ENCODE data around the gene RNF144B.

DNA sequence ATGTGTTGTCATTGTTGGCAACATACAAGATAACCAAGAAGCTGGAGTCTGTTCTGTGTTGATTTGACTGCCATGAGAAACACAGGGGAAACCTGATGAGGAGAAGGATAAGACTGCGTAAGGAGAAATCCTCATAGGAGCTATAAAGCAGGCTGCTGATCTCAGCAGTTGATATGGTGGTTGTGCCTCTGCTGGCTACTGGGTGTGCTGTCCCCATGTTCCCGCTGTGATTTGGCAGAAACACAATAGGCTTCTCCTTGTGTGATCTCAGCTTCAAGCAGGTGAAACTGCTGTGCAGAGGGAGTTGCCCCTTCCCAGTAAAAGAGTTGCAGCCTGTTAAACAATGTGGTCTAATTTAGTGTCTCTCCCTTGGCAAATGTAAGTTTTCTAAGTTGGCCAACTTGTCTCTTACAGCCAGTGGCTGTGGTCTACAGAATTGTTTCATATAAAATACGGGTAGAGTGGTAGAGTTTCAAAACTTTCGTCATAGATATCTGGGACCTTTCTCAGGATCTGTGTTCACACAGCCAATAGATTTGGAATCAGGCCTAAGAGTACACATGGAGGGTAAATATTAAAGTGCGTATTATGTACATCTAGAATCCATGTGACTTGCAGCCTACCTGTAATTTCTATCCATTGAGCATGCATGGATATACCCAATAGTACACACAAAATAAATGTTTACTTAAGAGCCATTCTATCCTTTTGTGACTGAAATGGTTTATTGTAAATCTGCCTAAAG, 78.4 kb downstream of the RNF144B start:
- TF ChIP-seq, protein P1, sequence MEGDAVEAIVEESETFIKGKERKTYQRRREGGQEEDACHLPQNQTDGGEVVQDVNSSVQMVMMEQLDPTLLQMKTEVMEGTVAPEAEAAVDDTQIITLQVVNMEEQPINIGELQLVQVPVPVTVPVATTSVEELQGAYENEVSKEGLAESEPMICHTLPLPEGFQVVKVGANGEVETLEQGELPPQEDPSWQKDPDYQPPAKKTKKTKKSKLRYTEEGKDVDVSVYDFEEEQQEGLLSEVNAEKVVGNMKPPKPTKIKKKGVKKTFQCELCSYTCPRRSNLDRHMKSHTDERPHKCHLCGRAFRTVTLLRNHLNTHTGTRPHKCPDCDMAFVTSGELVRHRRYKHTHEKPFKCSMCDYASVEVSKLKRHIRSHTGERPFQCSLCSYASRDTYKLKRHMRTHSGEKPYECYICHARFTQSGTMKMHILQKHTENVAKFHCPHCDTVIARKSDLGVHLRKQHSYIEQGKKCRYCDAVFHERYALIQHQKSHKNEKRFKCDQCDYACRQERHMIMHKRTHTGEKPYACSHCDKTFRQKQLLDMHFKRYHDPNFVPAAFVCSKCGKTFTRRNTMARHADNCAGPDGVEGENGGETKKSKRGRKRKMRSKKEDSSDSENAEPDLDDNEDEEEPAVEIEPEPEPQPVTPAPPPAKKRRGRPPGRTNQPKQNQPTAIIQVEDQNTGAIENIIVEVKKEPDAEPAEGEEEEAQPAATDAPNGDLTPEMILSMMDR (IDR thresholded peaks at IDR 0.05; ENCODE audit: control extremely low read depth in 1 of 3, insufficient read depth in 1 of 3, low read depth in 1 of 3, low read length in 3 of 3) = no peak
- TF ChIP-seq JUND (IDR thresholded peaks at IDR 0.05; ENCODE audit: low read length) (no peak), POLR2A (IDR thresholded peaks at IDR 0.05; ENCODE audit: control extremely low read depth in 1 of 2, low read depth in 2 of 2, low read length in 2 of 2) (no peak), SIN3A (conservative IDR thresholded peaks at IDR 0.05 in 1 of 2, IDR thresholded peaks at IDR 0.05 in 1 of 2; ENCODE audit: low read depth in 1 of 2, low read length in 2 of 2) (no peak), POLR2AphosphoS5 (IDR thresholded peaks at IDR 0.05; ENCODE audit: low read depth, low read length) (no peak), ASH2L (IDR thresholded peaks at IDR 0.05; ENCODE audit: low read length) (no peak), TAF1 (IDR thresholded peaks at IDR 0.05; ENCODE audit: low read depth, low read length) (no peak), BACH1 (IDR thresholded peaks at IDR 0.05; ENCODE audit: low read length) (no peak), TEAD4 (IDR thresholded peaks at IDR 0.05; ENCODE audit: low read depth, low read length) (no peak), YY1 (IDR thresholded peaks at IDR 0.05; ENCODE audit: low read depth, low read length) (no peak), RNF2 (IDR thresholded peaks at IDR 0.05; ENCODE audit: borderline replicate concordance, low read depth, low read length, missing control alignments, poor library complexity, severe bottlenecking) (no peak), GABPA (IDR thresholded peaks at IDR 0.05; ENCODE audit: borderline replicate concordance, insufficient read depth, low read length) (no peak), HDAC6 (IDR thresholded peaks at IDR 0.05; ENCODE audit: low read depth, low read length) (no peak)

Data from H1 (cell line).